ENCODE measurements around the gene RTP2. TPM values are rescaled to one million over a fixed set of nuclear protein-coding genes. Genes with fewer than 3 reads are reported as not detected.

RTP2 gene
- total RNA-seq, 1 donor from 2014 or later, result not detected

DNA sequence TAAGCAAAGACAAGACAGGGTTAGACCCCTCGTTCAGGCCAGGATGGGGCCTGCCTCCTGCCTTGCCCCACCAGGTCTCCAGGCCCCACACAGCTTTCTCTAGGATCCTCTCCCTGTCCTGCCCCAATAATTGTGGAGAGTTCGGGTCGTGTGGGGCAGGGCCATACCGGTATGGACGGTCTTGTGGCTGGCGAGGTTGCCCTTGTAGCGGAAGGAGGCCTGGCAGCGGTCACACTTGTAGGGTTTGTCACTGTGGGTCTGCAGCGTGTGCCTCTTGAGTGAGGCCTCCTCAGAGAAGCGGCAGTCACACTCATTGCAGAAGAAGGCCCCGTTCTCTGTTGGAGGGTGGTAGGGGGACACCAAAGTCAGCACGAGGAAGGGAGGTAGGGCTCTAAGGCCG lies 24.2 kb upstream of the RTP2 start:
- Histone ChIP-seq H3K36me3 (peaks cover 7% of the 10 kb centered on the region), H3K4me2 (no peak overlapping the region), H3K27me3 (no peaks in the 10 kb centered on the region), H3K79me2 (ENCODE audit: low read depth) (no peaks in the 10 kb centered on the region), H3K9ac (no peak overlapping the region), H4K20me1 (ENCODE audit: low read depth) (no peaks in the 10 kb centered on the region), H2AFZ (replicated peaks) (no peak overlapping the region), H3F3A (ENCODE audit: low read depth) (peaks cover 3% of the 10 kb centered on the region), H3K4me1 (no peaks in the 10 kb centered on the region), H3K9me3 (ENCODE audit: low read depth) (no peaks in the 10 kb centered on the region), H3K27ac (no peak overlapping the region), H3K4me3 (no peak overlapping the region)
- Mint-ChIP-seq H3K27ac (no peak overlapping the region), H3K27me3 (ENCODE audit: insufficient read depth, low read depth) (no peaks in the 10 kb centered on the region), H3K4me1 (no peaks in the 10 kb centered on the region), H3K9me3 (no peaks in the 10 kb centered on the region), H3K4me3 (no peak overlapping the region), H3K36me3 (peaks cover 42% of the 10 kb centered on the region)
- no peak for DNase-seq (ENCODE audit: low spot score)
- no peak for TF ChIP-seq EZH2phosphoT487 (IDR thresholded peaks at IDR 0.05)
- no peak for TF ChIP-seq EZH2 (IDR thresholded peaks at IDR 0.05)
- TF ChIP-seq, protein P1, sequence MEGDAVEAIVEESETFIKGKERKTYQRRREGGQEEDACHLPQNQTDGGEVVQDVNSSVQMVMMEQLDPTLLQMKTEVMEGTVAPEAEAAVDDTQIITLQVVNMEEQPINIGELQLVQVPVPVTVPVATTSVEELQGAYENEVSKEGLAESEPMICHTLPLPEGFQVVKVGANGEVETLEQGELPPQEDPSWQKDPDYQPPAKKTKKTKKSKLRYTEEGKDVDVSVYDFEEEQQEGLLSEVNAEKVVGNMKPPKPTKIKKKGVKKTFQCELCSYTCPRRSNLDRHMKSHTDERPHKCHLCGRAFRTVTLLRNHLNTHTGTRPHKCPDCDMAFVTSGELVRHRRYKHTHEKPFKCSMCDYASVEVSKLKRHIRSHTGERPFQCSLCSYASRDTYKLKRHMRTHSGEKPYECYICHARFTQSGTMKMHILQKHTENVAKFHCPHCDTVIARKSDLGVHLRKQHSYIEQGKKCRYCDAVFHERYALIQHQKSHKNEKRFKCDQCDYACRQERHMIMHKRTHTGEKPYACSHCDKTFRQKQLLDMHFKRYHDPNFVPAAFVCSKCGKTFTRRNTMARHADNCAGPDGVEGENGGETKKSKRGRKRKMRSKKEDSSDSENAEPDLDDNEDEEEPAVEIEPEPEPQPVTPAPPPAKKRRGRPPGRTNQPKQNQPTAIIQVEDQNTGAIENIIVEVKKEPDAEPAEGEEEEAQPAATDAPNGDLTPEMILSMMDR (IDR thresholded peaks at IDR 0.05), result no peak

DNA sequence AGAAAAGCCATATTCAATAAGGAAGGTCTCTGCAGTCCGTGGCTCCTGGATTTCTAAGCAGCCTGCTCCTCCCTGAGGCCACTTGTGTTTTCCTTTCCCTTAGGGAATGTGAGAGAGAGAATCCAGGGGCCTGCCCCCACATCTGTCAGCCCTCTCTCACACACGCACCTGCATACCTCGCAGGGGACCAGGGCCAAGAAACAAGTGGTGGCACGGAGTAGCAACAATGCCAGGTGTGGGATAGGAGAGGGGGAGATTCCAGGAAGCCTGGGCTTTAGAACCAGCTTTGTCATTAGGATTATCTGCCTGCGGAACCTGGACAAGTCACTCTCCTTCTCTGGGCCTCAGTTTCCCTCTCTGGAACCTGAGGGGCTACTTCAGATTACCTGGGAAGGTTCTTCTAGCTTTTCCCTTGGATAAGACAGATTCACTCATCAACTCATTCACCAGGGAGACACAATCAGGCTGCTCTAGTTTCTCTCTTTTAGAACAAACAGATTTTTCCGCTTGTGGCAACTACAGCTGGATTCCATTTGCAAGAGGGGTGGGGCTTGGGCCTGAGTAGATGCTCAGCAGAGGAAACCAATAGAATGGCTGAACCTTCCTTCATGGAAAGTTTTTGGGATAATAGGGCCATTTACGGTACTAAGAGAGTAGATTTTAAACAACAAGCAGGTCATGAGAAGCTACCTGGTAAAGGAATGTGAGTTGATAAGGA lies 23.5 kb upstream of the RTP2 start:
- no peaks in the 10 kb centered on the region for H3K27me3 Mint-ChIP-seq (ENCODE audit: insufficient read depth, low read depth)
- H3K36me3 Mint-ChIP-seq, result peaks cover 36% of the 10 kb centered on the region
- Histone ChIP-seq H3F3A (ENCODE audit: low read depth) (peaks cover 10% of the 10 kb centered on the region), H3K27me3 (no peaks in the 10 kb centered on the region), H3K9ac (no peak overlapping the region), H3K79me2 (ENCODE audit: low read depth) (no peaks in the 10 kb centered on the region), H3K27ac (no peak overlapping the region), H2AFZ (replicated peaks) (no peak overlapping the region), H3K9me3 (ENCODE audit: low read depth) (no peaks in the 10 kb centered on the region), H3K4me3 (no peak overlapping the region), H3K4me2 (no peak overlapping the region), H3K36me3 (peaks cover 7% of the 10 kb centered on the region), H3K4me1 (no peaks in the 10 kb centered on the region), H4K20me1 (ENCODE audit: low read depth) (no peaks in the 10 kb centered on the region)
- TF ChIP-seq, protein P1 (IDR thresholded peaks at IDR 0.05), result no peak
- TF ChIP-seq EZH2 (IDR thresholded peaks at IDR 0.05), result no peak
- no peak for TF ChIP-seq EZH2phosphoT487 (IDR thresholded peaks at IDR 0.05)
- no peaks in the 10 kb centered on the region for H3K9me3 Mint-ChIP-seq
- no peak for DNase-seq (ENCODE audit: low spot score)
- no peak overlapping the region for H3K27ac Mint-ChIP-seq
- H3K4me1 Mint-ChIP-seq, result no peaks in the 10 kb centered on the region
- H3K4me3 Mint-ChIP-seq, result no peak overlapping the region

DNA sequence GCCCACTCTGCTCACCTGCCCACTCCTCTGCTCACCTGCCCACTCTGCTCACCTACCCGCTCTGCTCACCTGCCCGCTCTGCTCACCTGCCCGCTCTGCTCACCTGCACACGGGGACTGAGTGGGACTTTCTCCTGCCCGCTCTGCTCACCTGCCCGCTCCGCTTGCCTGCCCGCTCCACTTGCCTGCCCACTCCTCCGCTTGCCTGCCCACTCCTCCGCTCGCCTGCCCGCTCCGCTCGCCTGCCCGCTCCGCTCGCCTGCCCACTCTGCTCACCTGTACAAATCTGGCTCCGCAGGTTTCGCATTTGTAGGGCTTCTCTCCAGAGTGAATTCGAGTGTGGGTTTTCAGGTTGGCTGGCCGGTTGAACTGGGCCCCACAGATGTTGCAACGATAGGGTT lies 22.9 kb upstream of the RTP2 start:
- no peak overlapping the region for H3K27ac ChIP-seq
- Mint-ChIP-seq H3K4me1 (peaks cover 2% of the 10 kb centered on the region), H3K36me3 (peaks cover 40% of the 10 kb centered on the region), H3K9me3 (no peaks in the 10 kb centered on the region), H3K27ac (no peak overlapping the region), H3K27me3 (ENCODE audit: insufficient read depth, low read depth) (no peaks in the 10 kb centered on the region), H3K4me3 (no peak overlapping the region)
- H3K36me3 ChIP-seq, result peaks cover 7% of the 10 kb centered on the region
- peaks cover 1% of the 10 kb centered on the region for H4K20me1 ChIP-seq (ENCODE audit: low read depth)
- no peak overlapping the region for H3K4me3 ChIP-seq
- H3K4me2 ChIP-seq, result no peak overlapping the region
- H3K9me3 ChIP-seq (ENCODE audit: low read depth), result no peaks in the 10 kb centered on the region
- H3K27me3 ChIP-seq, result no peaks in the 10 kb centered on the region
- no peaks in the 10 kb centered on the region for H3K79me2 ChIP-seq (ENCODE audit: low read depth)
- peaks cover 16% of the 10 kb centered on the region for H3F3A ChIP-seq (ENCODE audit: low read depth)
- no peaks in the 10 kb centered on the region for H3K4me1 ChIP-seq
- TF ChIP-seq, protein P1 (IDR thresholded peaks at IDR 0.05), result no peak
- TF ChIP-seq EZH2phosphoT487 (IDR thresholded peaks at IDR 0.05) (no peak), EZH2 (IDR thresholded peaks at IDR 0.05) (no peak)
- H2AFZ ChIP-seq (replicated peaks), result no peak overlapping the region
- DNase-seq (ENCODE audit: low spot score), result no peak
- H3K9ac ChIP-seq, result no peak overlapping the region

Data from neural progenitor cell (in vitro differentiated cells).